ENCODE data around the gene AHNAK2.

The AHNAK2 gene

GRCh38 chr14:104936361-104937155 lies 41.6 kb downstream of the AHNAK2 start:
- no peak for DNase-seq

DNA sequence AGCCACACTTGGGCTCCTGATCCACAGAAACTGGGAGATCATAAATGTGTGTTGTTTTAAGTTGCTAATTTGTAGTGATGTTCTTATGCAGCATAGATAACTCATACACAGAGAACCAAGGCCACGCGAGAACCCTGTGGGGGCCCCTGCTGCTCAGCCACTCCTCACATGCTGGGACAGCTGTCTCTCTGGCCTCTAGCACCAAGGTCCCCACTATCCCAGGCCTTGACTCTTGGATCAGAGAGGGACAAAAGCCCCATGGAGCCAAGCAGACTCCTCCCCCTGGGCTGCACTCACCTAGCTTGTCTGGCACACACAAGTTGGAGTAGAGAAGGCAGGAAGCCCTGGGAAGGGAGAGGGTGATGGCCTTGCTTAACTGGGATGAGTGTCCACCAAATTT lies 42.2 kb downstream of the AHNAK2 start:
- DNase-seq: no peak

GRCh38 chr14:104935026-104935650 lies 43.0 kb downstream of the AHNAK2 start:
- no peak for DNase-seq

DNA sequence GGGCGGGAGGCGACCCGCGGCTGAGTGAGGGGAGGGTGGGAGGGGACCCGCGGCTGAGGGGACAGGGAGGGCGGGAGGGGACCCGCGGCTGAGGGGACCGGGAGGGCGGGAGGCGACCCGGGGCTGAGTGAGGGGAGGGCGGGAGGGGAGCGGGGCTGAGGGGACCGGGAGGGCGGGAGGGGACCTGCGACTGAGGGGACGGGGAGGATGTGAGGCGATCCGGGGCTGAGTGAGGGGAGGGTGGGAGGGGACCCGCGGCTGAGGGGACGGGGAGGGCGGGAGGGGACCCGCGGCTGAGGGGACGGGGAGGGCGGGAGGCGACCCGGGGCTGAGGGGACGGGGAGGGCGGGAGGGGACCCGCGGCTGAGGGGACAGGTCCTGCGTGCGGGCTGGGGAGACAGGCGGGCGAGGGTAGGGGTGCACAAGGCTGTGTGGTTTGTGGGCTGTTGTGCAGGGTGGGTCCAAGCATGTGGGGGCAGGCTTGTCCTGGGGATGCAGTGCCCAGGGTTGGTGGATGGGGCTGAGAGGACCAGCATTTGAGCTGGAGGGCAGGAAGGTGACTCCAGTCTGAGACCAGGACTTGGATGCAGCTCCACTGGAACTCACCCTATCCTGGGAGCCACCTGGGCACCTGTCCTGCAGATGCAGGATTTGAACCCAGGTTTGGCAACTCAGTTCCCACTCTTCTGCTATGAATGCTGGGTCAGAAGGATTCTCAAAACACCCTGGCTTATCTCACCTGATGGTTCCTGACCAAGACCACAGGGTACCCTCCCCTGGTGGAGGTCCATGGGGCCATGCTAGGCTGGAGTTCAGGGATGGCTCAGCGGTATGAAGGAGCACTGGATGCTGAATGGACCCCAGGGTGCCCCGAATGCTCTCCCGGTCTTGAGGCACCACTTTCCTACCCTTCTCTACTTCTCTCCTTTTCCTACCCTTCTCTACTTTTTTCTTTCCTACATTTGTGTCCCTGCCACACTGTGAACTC lies 44.1 kb downstream of the AHNAK2 start:
- peak; percentile 43 for DNase-seq

DNA sequence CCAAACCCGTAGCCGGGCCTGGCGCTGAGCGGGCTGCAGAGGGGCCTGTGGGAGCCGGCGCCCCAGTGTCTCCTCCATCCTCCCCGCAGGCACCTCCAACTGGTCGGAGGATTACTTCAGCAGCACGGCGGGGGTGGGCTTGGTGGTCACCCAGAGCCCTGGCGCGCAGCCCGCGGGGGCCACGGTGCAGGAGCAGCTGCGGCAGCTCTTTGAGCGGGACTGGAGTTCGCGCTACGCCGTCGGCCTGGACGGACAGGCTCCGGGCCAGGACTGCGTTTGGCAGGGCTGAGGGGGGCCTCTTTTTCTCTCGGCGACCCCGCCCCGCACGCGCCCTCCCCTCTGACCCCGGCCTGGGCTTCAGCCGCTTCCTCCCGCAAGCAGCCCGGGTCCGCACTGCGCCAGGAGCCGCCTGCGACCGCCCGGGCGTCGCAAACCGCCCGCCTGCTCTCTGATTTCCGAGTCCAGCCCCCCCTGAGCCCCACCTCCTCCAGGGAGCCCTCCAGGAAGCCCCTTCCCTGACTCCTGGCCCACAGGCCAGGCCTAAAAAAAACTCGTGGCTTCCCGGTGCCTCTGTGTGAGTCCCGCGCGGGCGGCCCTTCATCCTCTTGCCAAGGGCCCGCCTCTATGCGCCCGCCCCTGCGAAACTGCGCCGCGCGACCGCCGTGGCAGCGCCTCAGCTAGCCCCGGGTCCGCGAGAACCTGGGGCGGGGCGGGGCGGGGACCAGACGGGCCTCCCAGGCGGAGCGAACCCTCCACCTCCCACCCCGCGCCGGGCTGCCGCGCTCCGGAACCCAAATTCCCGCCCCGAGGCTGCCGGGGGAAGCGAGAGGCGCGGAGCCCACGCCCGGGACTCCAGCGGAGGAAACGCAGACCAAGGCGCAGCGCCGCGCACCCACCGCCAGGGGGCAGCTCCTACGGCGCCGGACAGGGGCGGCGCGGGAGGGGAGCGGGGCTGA lies 45.2 kb downstream of the AHNAK2 start:
- peak; percentile 80 for DNase-seq

DNA sequence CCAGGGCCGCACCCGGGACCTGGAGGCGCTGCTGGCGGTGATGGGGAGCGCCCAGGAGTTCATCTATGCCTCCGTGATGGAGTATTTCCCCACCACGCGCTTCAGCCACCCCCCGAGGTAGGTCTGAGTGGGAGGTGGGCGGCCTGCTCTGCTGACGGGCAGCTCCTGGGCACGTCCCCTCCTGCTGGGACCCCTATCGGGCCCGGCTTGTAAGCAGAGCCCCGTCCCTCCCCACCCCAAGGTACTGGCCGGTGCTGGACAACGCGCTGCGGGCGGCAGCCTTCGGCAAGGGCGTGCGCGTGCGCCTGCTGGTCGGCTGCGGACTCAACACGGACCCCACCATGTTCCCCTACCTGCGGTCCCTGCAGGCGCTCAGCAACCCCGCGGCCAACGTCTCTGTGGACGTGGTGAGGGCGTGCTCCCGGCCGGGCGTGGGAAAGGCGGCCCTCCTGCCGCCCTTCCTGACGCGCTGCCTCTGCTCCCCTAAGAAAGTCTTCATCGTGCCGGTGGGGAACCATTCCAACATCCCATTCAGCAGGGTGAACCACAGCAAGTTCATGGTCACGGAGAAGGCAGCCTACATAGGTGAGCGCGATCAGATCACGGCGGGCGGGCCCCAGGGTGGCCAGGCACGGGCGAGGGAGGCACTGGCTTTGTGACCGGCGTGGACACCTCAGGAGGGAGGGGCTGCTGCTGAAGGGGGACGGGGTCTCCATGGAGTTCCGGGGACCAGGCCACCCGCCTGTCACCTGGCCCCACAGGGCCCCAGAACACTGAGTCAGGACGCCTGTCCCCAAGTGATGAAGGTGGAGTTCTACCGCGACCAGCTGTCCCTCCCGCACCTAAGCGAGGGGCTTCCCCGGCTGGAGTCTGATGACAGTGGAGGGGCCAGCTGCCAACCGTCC lies 46.2 kb downstream of the AHNAK2 start:
- DNase-seq: no peak

- DNase-seq: no peak
Observed at GRCh38 chr14:104931304-104931770, 46.8 kb downstream of the AHNAK2 start.

- DNase-seq: no peak
Observed at GRCh38 chr14:104930526-104931303, 47.5 kb downstream of the AHNAK2 start.

- DNase-seq: no peak
Observed at GRCh38 chr14:104929268-104930230, 48.6 kb downstream of the AHNAK2 start.

DNA sequence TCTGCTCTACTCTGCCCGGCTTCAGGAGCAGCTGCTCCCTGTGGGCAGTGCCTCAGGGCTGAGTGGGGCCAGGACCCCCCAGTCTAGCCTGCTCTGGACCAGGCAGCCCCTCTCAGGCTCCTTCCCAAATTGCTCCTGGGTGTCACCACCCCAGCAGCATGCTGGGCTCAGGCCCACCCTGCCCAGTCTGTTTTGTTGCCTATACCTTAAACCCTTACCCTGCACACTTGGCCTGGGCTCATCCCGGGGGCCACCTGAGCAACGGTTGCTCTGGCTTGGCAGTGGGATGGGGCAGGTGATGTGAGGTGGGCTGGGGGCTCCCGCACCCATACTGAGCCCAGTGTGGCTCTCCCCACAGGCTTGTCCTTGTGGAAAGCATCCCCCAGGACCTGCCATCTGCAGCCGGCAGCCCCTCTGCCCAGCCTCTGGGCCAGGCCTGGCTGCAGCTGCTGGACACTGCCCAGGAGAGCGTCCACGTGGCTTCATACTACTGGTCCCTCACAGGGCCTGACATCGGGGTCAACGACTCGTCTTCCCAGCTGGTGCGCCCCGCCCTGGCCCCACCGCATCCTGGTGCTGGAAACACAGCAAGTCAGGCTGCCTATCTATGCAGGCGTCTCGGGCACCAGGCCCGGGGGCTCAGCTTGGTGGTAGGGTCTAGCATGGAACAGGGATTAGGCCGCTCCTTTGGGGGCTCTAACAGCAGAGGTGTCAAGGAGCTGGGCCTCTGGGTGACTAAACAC lies 49.6 kb downstream of the AHNAK2 start:
- DNase-seq: no peak

DNA sequence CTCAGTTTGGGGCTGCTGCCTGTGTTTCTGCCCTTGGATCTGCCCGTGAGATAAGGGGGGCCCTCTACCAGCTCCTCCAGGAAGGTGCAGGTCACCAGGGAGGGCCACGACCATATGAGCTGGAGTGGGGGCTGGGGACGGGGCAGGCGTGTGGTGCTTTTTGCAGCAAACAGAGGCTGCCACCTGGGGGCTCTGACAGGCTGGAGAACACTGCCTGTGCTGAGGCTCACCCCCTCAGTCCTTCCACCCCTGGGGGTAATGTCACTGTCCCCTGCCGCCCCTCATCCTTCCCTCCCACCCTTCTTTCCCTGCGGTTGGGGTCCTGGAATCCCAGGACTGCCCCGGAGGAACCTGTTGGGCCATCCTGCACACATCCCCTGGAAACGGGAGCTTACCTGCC lies 50.3 kb downstream of the AHNAK2 start:
- DNase-seq: no peak

- no peak for DNase-seq
Observed at GRCh38 chr14:104927432-104927816, 50.8 kb downstream of the AHNAK2 start.

- no peak for DNase-seq
Observed at GRCh38 chr14:104926619-104927431, 51.3 kb downstream of the AHNAK2 start.

GRCh38 chr14:104925855-104926609 lies 52.1 kb downstream of the AHNAK2 start:
- DNase-seq: no peak

- no peak for DNase-seq
Observed at GRCh38 chr14:104925214-104925854, 52.8 kb downstream of the AHNAK2 start.
